K562 (cell line): Measurements from ENCODE around the gene RASIP1. TPM values are rescaled to one million over a fixed set of nuclear protein-coding genes. Genes with fewer than 3 reads are reported as not detected.

Experiments used
- BHLHE40 ChIP-seq: IDR thresholded peaks from 2 replicates; pipeline ENCODE4 v1.6.1; 2011; ENCODE audit warnings: low read length, improper control_type of control experiment
- BRD9 ChIP-seq: fragments of 450-650 bp; IDR thresholded peaks from 2 replicates; pipeline ENCODE4 v1.6.1; 2018; ENCODE audit warnings: low read depth; ENCODE audit not compliant: partially characterized antibody
- CBX2 ChIP-seq: fragments of 200-600 bp; sonication (generic); IDR thresholded peaks from one replicate; pipeline ENCODE4 v1.6.1; 2012; ENCODE audit warnings: mild to moderate bottlenecking, low read length, inconsistent platforms; ENCODE audit not compliant: insufficient read depth, poor library complexity, severe bottlenecking
- CLOCK ChIP-seq: fragments of 250-450 bp; sonication (Bioruptor Pico); IDR thresholded peaks from 2 replicates; pipeline ENCODE4 v1.4.0; 2020; ENCODE audit warnings: mild to moderate bottlenecking, moderate library complexity, borderline replicate concordance
- CSDE1 ChIP-seq, 2 experiments: fragments of 450-650 bp; IDR thresholded peaks; 2 replicates each; pipeline ENCODE4 v1.6.1; 2016; ENCODE audit warnings: mild to moderate bottlenecking in 1 of 2
- DMBX1 ChIP-seq: fragments of 250-450 bp; sonication (Bioruptor Pico); IDR thresholded peaks from 2 replicates; pipeline ENCODE4 v1.8.0; 2022; ENCODE audit warnings: inconsistent platforms, mild to moderate bottlenecking, moderate library complexity, borderline replicate concordance
- DNMT1 ChIP-seq: fragments of 450-650 bp; IDR thresholded peaks from 2 replicates; pipeline ENCODE4 v1.6.1; 2016; ENCODE audit warnings: antibody characterized with exemption, mild to moderate bottlenecking
- GTF2A2 ChIP-seq: IDR thresholded peaks from 2 replicates; pipeline ENCODE4 v1.6.1; 2016; ENCODE audit warnings: mild to moderate bottlenecking, missing genetic modification characterization, missing compliant biosample characterization
- HDGF ChIP-seq: fragments of 450-650 bp; IDR thresholded peaks from 2 replicates; pipeline ENCODE4 v1.6.1; 2016
- HMG20A ChIP-seq: fragments of 450-650 bp; formaldehyde crosslinking; conservative IDR thresholded peaks from 2 replicates; pipeline ENCODE4 v1.4.0; 2020; ENCODE audit warnings: mild to moderate bottlenecking, mixed read lengths
- KDM2B ChIP-seq: fragments of 250-450 bp; sonication (Bioruptor Pico); IDR thresholded peaks from 2 replicates; pipeline ENCODE4 v1.8.0; 2021; ENCODE audit warnings: mild to moderate bottlenecking, moderate library complexity
- MITF ChIP-seq: IDR thresholded peaks from 2 replicates; pipeline ENCODE4 v1.6.1; 2014; ENCODE audit warnings: antibody characterized with exemption
- NR1H2 ChIP-seq: sonication (generic); formaldehyde crosslinking; IDR thresholded peaks from 2 replicates; pipeline ENCODE4 v1.4.0; 2020; ENCODE audit warnings: mild to moderate bottlenecking, missing genetic modification reagents
- PHTF2 ChIP-seq: fragments of 250-450 bp; sonication (Bioruptor Pico); IDR thresholded peaks from 2 replicates; pipeline ENCODE4 v1.5.0; 2021; ENCODE audit warnings: mild to moderate bottlenecking
- PRMT5 ChIP-seq: sonication (generic); formaldehyde crosslinking; IDR thresholded peaks from 2 replicates; pipeline ENCODE4 v1.5.0; 2020; ENCODE audit warnings: missing genetic modification reagents
- RBM25 ChIP-seq: fragments of 200-400 bp; formaldehyde crosslinking; IDR thresholded peaks from 2 replicates; pipeline ENCODE4 v1.6.1; 2018; ENCODE audit warnings: low read length, low read depth, moderate library complexity; ENCODE audit not compliant: severe bottlenecking
- SAFB ChIP-seq: fragments of 200-400 bp; formaldehyde crosslinking; IDR thresholded peaks from 2 replicates; pipeline ENCODE4 v1.6.1; 2017; ENCODE audit warnings: low read depth, low read length, borderline replicate concordance
- SFPQ ChIP-seq: fragments of 200-400 bp; formaldehyde crosslinking; IDR thresholded peaks from 2 replicates; pipeline ENCODE4 v1.6.1; 2017; ENCODE audit warnings: mild to moderate bottlenecking, low read depth, low read length, moderate library complexity
- TAL1 ChIP-seq: fragments of 450-650 bp; IDR thresholded peaks from 2 replicates; pipeline ENCODE4 v1.6.1; 2016; ENCODE audit warnings: mild to moderate bottlenecking
- ZBTB12 ChIP-seq: fragments of 250-450 bp; sonication (Bioruptor Pico); IDR thresholded peaks from 2 replicates; pipeline ENCODE4 v1.4.0; 2020
- ZFP30 ChIP-seq: fragments of 250-450 bp; sonication (Bioruptor Pico); IDR thresholded peaks from 2 replicates; pipeline ENCODE4 v1.8.0; 2022; ENCODE audit warnings: moderate library complexity, mild to moderate bottlenecking, inconsistent platforms, borderline replicate concordance
- ZNF668 ChIP-seq: fragments of 250-450 bp; sonication (Bioruptor Pico); IDR thresholded peaks from 2 replicates; pipeline ENCODE4 v1.8.0; 2022; ENCODE audit warnings: mild to moderate bottlenecking, inconsistent platforms
- polyA plus RNA-seq, 8 experiments: library from polyadenylated mRNA; depleted of rRNA in 4 of 8; stranded (reverse) in 5 of 8; unstranded in 3 of 8; fragments of >200 nt; fragmentation: Nextera tagmentation in 2 of 8; fragmentation: Illumina TruSeq in 1 of 8; extraction: Ambion mirVana in 2 of 8; extraction: Trizol in 1 of 8; gene quantifications; 2 replicates each; pipeline versions ENCODE4 v1.2.1 to v1.2.3, GENCODE V29; 2011 to 2014; ENCODE audit warnings: inconsistent platforms in 1 of 8, missing spikeins in 1 of 8
- total RNA-seq, 7 experiments: library from RNA; depleted of rRNA in 6 of 7; stranded (reverse); fragments of >200 nt in 6 of 7; fragmentation: Illumina TruSeq in 2 of 7; extraction: Trizol in 2 of 7; gene quantifications; 2 replicates each; pipeline versions ENCODE4 v1.2.1 to v1.2.3, GENCODE V29; 2011 to 2021; ENCODE audit warnings: low replicate concordance in 1 of 7

RASIP1 gene
- total and polyA plus RNA-seq, 9 of the 15 experiments (the other 6 are each of a cell fraction or from before 2014, with no cell fraction given): 0.20 to 4.7 (median 1.5) TPM

- no peak for TF ChIP-seq TAL1
- no peak for TF ChIP-seq MITF
- TF ChIP-seq CLOCK (CRISPR knock-in tag): no peak
- no peak for TF ChIP-seq BHLHE40
- no peak for TF ChIP-seq CBX2
- TF ChIP-seq SFPQ: no peak
- no peak for TF ChIP-seq NR1H2 (CRISPR knock-in tag)
- no peak for TF ChIP-seq SAFB
- TF ChIP-seq CSDE1 (IDR thresholded peaks at IDR 0.05): no peak
- no peak for TF ChIP-seq ZFP30 (CRISPR knock-in tag)
- TF ChIP-seq PHTF2 (CRISPR knock-in tag): no peak
- TF ChIP-seq HMG20A (CRISPR knock-in tag): no peak
- TF ChIP-seq HDGF: peak; percentile 49; the same call in 1 of the 2 replicates
- no peak for TF ChIP-seq ZNF668
- no peak for TF ChIP-seq PRMT5 (CRISPR knock-in tag)
- TF ChIP-seq DMBX1 (CRISPR knock-in tag): no peak
- TF ChIP-seq GTF2A2 (tag): no peak
- no peak for TF ChIP-seq BRD9
- TF ChIP-seq RBM25: no peak
- no peak for TF ChIP-seq KDM2B (CRISPR knock-in tag)
- TF ChIP-seq DNMT1: no peak
- no peak for TF ChIP-seq ZBTB12
These were observed 15.3 kb downstream of the RASIP1 start (continued) for GRCh38 chr19:48724796-48725753.
